ENCODE data around the gene SMIM45.

Gene SMIM45

DNA sequence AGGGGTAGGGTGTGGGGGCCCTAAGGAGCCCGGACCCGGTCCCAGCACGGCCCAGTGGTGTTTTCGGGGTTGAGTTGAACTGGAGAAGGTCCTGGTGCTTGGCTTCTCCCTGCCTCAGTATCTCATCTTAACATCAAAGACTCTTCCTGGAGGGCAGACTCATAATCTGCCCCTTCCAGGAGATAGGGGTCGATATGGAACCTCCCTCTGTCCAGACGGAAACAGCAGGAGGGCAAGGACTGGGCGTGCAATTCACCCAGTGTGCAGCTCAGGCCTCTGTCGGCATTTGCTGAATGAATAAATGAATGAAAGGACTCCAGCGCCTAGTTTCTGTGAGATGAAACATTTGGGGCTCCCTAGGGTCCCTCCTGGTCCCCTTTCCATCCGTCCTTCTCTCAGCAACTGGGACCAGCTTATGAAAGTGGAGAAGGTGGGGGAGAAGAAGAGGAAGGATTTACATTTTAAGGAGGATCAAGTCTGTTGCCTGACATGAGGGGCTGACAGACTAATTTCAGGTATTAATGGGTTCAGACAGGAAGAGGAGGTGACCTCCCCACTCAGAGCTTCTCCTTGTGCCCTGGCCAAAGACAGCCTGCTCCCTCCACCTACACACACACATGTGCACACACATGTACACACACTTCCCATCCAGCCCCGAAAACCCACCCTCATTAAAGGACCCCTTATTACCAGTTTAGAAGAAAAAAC lies 36.0 kb upstream of the SMIM45 start:
- DNase-seq = no peak

DNA sequence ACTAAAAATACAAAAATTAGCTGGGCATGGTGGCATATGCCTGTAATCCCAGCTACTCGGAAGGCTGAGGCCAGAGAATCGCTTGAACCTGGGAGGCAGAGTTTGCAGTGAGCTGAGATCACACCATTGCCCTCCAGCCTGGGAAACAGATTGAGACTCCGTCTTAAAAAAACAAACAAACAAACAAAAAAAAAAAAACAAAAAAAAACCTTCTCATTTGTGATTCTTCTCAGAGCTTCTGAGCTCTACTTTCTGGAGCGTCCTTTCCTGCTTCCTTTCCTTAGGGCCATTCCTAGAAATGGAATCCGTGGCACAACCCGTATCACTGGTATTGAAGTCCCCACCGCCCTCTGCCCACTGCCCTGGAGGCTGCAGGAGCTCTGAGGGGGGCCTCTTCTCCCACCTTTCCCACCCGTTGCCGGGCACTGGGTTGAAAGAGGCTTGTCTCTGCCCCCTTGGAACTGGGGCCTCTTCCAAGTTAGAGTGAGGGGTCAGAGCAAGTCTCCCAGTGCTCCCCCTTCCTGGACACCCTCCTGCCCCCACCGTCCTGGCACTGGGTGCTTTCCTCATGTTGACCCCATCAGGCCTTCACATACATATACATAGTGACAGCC lies 35.1 kb upstream of the SMIM45 start:
- DNase-seq = no peak

- DNase-seq = no peak
These were observed 34.5 kb upstream of the SMIM45 start for GRCh38 chr22:41917375-41917902.

DNA sequence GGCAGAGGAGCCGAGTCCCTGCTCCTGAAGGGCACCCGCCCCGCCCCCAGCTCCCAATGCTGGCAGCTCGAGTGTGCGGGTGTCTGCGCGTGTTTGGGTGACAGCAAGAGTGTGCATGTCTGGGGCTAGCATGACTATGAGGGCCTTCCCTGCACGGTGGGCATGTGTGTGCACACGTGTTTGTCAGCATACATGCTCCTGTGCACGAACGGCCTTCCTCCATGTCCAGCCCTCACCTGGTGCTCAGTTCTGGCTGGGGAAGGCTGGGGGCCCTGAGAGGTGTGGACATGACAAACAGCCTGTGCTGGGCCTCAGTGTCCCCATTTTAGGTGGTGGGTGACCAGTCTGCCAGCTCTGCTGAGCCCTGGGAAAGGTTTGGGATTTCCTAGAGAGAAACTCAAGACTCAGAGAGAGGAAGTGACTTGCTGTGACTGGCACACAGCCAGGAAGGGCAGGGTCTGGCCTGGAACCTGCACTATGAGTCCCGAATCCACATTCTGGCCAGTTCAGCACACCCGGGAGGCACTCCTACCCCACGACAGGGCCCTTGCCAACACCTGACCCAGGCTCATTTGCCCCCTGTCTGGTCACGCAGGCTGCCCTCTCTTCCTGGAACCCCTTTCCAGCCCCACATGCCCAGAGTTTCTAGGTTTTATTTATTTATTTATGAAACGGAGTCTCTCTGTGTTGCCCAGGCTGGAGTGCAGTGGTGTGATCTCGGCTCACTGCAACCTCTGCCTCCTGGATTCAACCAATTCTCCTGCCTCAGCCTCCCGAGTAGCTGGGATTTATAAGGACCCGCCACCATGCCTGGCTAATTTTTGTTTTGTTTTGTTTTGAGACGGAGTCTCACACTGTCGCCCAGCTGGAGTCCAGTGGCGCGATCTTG lies 33.8 kb upstream of the SMIM45 start:
- peak; percentile 52 for DNase-seq

GRCh38 chr22:41919357-41920224 lies 32.4 kb upstream of the SMIM45 start:
- DNase-seq = no peak

- DNase-seq = no peak
These were observed 31.5 kb upstream of the SMIM45 start for GRCh38 chr22:41920271-41920976.

GRCh38 chr22:41922328-41922727 lies 29.6 kb upstream of the SMIM45 start:
- DNase-seq = no peak

GRCh38 chr22:41922940-41923594 lies 28.9 kb upstream of the SMIM45 start:
- no peak for DNase-seq

DNA sequence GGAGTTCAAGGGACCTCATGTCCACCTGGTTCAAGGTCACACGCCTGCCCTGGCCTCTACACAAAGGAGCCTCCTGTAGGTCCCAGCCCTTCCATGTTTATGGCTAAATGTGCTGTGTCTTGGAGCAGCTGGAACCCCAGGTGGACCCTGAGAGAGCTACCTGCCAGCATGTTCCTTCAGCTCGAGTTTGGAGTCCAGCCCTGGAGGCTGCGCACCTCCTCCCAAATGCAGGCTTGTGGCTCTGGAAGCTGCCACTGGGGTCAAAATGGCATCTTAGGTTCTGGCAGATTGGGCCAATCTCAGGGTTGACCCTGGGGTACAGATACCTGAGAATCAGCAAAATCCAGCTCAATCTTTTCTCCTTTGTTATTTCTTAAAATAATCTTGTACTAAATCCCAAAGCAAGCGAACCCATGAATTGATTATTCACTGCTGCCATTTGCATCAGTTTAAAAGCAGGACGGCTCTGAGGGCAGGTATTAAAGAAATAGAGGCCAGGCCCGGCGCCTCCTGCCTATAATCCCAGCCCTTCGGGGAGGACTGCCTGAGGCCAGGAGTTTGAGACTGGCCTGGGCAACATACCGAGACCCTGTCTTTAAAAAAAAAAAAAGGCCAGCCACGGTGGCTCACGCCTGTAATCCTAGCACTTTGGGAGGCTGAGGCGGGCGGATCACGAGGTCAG lies 28.2 kb upstream of the SMIM45 start:
- DNase-seq = no peak

- DNase-seq = no peak
These were observed 26.0 kb upstream of the SMIM45 start for GRCh38 chr22:41925783-41926460.

- no peak for DNase-seq
These were observed 24.1 kb upstream of the SMIM45 start for GRCh38 chr22:41927813-41928212.

- no peak for DNase-seq
These were observed 23.1 kb upstream of the SMIM45 start for GRCh38 chr22:41928593-41929417.

DNA sequence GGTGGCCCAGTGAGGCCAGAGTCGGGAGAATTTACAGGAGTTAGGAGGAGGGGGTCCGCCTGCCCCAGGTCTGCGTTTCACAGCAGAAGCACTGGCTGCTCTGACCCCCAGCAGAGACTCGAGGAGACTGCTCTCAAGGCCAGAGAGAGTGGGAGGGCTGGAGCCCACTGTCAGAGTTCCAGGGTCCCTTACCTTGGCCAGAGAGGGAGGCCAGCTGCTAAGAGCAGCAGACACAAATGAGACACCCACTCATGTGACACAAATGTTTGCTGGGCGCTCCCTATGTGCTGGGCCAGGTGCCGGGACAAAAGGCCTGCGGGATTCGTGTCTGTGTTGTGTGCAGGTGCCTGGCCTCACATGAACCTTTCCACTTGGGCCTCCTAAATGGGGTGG lies 22.5 kb upstream of the SMIM45 start:
- no peak for DNase-seq

DNA sequence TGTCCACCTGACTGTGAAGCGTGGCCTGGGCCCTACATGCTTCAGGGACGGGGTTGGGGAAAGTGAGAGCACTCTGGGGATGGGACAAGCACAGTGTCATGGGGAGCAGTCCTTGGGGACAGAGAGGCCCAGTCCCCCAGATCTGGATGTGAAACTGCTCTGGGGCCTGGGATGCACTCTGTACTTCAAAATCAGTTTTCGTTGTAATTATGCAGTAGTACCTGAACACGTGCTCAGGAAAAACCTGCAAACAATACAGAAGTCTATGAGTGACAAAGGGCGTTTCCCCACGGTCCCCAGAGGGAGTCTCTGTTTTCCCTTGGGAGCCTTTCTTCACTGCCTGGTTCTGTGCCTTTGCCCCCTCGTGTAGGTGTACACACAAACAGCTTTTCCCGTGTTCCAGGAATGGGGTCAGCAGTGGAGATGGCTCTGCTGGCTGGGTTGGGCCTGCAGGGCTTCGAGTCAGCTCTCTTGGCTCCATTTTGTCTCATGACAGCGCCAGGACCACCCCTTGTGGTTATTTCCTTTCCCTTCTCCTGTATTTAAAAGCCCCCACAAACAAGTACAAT lies 20.2 kb upstream of the SMIM45 start:
- no peak for DNase-seq

GRCh38 chr22:41932353-41932752 lies 19.6 kb upstream of the SMIM45 start:
- DNase-seq = no peak

DNA sequence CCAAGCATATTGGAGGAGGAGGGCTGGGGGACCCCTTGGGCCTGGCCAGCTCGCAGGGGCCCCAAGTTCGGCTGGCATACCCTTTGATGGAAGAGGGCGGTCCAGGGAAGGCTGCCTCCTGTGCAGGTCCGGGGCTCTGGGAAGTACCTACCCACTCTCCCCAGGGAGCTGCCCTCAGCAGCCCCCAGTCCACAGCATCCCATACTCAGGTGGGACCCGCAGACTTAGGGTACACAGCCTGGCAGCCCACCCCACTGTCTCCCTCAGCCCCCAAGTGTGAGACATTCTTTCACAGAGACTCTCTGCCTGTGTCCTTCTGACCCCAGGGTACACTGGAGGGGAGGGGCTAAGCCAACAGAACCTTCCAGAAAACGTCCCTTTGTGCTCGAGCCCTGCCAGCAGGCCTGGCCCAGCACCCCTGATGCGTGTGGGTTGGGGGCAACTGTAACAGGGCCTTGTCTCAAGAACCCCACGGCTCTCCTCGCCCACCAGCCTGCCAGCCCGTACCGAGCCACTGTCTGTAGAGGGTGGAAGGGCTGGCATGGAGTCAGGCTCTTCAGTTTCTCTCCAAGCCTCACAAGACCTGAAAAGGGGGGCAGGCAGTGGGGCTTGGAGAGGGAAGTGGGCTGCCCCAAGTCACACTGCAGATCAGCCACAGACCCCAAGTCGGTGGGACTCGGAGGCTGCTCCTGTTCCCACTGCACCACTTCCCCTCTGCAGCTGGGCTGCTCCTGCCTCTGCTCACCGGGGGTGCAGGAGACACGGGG lies 18.4 kb upstream of the SMIM45 start:
- DNase-seq = no peak
